ENCODE measurements around the gene RNASEL.

RNASEL gene

GRCh38 chr1:182617734-182618351 is 28.8 kb upstream of the RNASEL start:
- no peak for DNase-seq

- no peak for DNase-seq
These were observed 28.0 kb upstream of the RNASEL start for GRCh38 chr1:182617014-182617429.

- peak; percentile 54 for DNase-seq
These were observed 27.3 kb upstream of the RNASEL start for GRCh38 chr1:182616130-182617013.

- peak; percentile 25 for DNase-seq
These were observed 26.5 kb upstream of the RNASEL start for GRCh38 chr1:182615468-182616129.

GRCh38 chr1:182614796-182615454 is 25.9 kb upstream of the RNASEL start:
- DNase-seq = peak; percentile 51

GRCh38 chr1:182611787-182612186 is 22.7 kb upstream of the RNASEL start:
- no peak for DNase-seq

GRCh38 chr1:182611326-182611725 is 22.3 kb upstream of the RNASEL start:
- DNase-seq = no peak

GRCh38 chr1:182610606-182611194 is 21.6 kb upstream of the RNASEL start:
- no peak for DNase-seq

- no peak for DNase-seq
These were observed 20.0 kb upstream of the RNASEL start for GRCh38 chr1:182608845-182609610.

GRCh38 chr1:182608236-182608635 is 19.2 kb upstream of the RNASEL start:
- DNase-seq = no peak

GRCh38 chr1:182607566-182607965 is 18.5 kb upstream of the RNASEL start:
- DNase-seq = no peak

- DNase-seq = peak; percentile 94
These were observed 15.4 kb upstream of the RNASEL start, which contains the start of gene RGS16 for GRCh38 chr1:182604175-182605164. Gene RGS16, minus strand, starts transcription at chr1:182604389. Its CDS starts 130 bp downstream, at chr1:182604259.

- DNase-seq = no peak
These were observed 14.7 kb upstream of the RNASEL start for GRCh38 chr1:182603646-182604174.

- DNase-seq = no peak
These were observed 14.0 kb upstream of the RNASEL start for GRCh38 chr1:182602935-182603645.

GRCh38 chr1:182601913-182602312 is 12.9 kb upstream of the RNASEL start:
- DNase-seq = no peak

- DNase-seq = peak; percentile 50
These were observed 12.3 kb upstream of the RNASEL start for GRCh38 chr1:182601416-182601786.

GRCh38 chr1:182600745-182601415 is 11.8 kb upstream of the RNASEL start:
- DNase-seq = no peak

- DNase-seq = no peak
These were observed 11.1 kb upstream of the RNASEL start for GRCh38 chr1:182600036-182600713.

All from stimulated activated CD4-positive, alpha-beta T cell treated with anti-CD3 and anti-CD28 coated beads, Interleukin-12 subunit alpha, Interleukin-12 subunit beta, amount 100 ng/mL, for 4 hours (primary cell).